Natural killer cell (primary cell): ENCODE data around the gene BCL11B. TPM values are rescaled to one million over a fixed set of nuclear protein-coding genes. Genes with fewer than 3 reads are reported as not detected.

Experiments
- ATAC-seq, 3 donors: fragments of 150-1000 bp in 2 of 3; fragments of 200-7000 bp in 1 of 3; cut with Tn5 transposase; 1 replicate in 1 of 3; 2 replicates in 2 of 3; pipeline ENCODE4 v1.10.0; 2021; ENCODE audit warnings: mild to moderate bottlenecking in 2 of 3, moderate library complexity in 2 of 3
- DNase-seq, 2 donors: peaks; one replicate each; pipeline versions ENCODE4 v3.0.0 to v3.0.0-alpha.2; 2013 to 2021; ENCODE audit warnings: mixed read lengths in 1 of 2
- H3K27ac ChIP-seq: one replicate; pipeline ENCODE4 v1.5.1; 2013; ENCODE audit warnings: mild to moderate bottlenecking, low read length
- H3K27me3 ChIP-seq: one replicate; pipeline ENCODE4 v1.6.1; 2013; ENCODE audit warnings: low read length; ENCODE audit not compliant: control insufficient read depth, insufficient read depth
- H3K36me3 ChIP-seq: one replicate; pipeline ENCODE4 v1.6.1; 2013; ENCODE audit warnings: low read length; ENCODE audit not compliant: control insufficient read depth, insufficient read depth
- H3K4me1 ChIP-seq: one replicate; pipeline ENCODE4 v1.6.1; 2013; ENCODE audit warnings: low read length; ENCODE audit not compliant: control insufficient read depth, insufficient read depth
- H3K4me3 ChIP-seq: one replicate; pipeline ENCODE4 v1.5.1; 2013; ENCODE audit warnings: low read length
- H3K9me3 ChIP-seq: one replicate; pipeline ENCODE4 v1.6.1; 2013; ENCODE audit warnings: low read length; ENCODE audit not compliant: control insufficient read depth, insufficient read depth
- H3K27ac Mint-ChIP-seq, 2 donors: one replicate each; pipeline ENCODE4 v1.8.0; 2022; ENCODE audit warnings: mild to moderate bottlenecking in 2 of 2, mixed read lengths in 2 of 2, moderate library complexity in 1 of 2
- H3K27me3 Mint-ChIP-seq, 2 donors: one replicate each; pipeline ENCODE4 v1.8.0; 2022; ENCODE audit warnings: low read depth in 2 of 2, mixed read lengths in 2 of 2
- H3K36me3 Mint-ChIP-seq: one replicate; pipeline ENCODE4 v1.8.0; 2022; ENCODE audit warnings: mixed read lengths
- H3K4me1 Mint-ChIP-seq, 2 donors: one replicate each; pipeline ENCODE4 v1.8.0; 2022; ENCODE audit warnings: mixed read lengths in 2 of 2
- H3K4me3 Mint-ChIP-seq: one replicate; pipeline ENCODE4 v1.8.0; 2022; ENCODE audit warnings: mild to moderate bottlenecking, moderate library complexity, mixed read lengths
- H3K9me3 Mint-ChIP-seq, 2 donors: one replicate each; pipeline ENCODE4 v1.8.0; 2022; ENCODE audit warnings: mixed read lengths in 2 of 2
- WGBS: methylation state at CpG from one replicate; pipeline ENCODE4 v1.1.7; 2013; ENCODE audit warnings: missing lambda C conversion rate; ENCODE audit not compliant: insufficient coverage; 5-methylcytosine and 5-hydroxymethylcytosine counted together
- intact Hi-C: fragments of 100-400 bp; cut with micrococcal nuclease; formaldehyde crosslinking; loops from one replicate; pipeline ENCODE4 v1.14.2; 2022
- total RNA-seq, 4 donors: library from RNA; stranded (reverse); fragments of 120-200 nt in 1 of 4; gene quantifications; one replicate each; pipeline versions ENCODE4 v1.2.3 to v1.2.4, GENCODE V29; 2013 to 2022
- TF ChIP-seq, protein P1 (sequence below): fragments of 200-600 bp; IDR thresholded peaks from one replicate; pipeline ENCODE4 v1.8.0; 2022; ENCODE audit warnings: antibody characterized with exemption

BCL11B gene
- total RNA-seq, 3 donors from 2014 or later (not counting 1 experiment from before 2014, with no cell fraction given), result 43.5 to 61.5 (median 56.2) TPM

DNA sequence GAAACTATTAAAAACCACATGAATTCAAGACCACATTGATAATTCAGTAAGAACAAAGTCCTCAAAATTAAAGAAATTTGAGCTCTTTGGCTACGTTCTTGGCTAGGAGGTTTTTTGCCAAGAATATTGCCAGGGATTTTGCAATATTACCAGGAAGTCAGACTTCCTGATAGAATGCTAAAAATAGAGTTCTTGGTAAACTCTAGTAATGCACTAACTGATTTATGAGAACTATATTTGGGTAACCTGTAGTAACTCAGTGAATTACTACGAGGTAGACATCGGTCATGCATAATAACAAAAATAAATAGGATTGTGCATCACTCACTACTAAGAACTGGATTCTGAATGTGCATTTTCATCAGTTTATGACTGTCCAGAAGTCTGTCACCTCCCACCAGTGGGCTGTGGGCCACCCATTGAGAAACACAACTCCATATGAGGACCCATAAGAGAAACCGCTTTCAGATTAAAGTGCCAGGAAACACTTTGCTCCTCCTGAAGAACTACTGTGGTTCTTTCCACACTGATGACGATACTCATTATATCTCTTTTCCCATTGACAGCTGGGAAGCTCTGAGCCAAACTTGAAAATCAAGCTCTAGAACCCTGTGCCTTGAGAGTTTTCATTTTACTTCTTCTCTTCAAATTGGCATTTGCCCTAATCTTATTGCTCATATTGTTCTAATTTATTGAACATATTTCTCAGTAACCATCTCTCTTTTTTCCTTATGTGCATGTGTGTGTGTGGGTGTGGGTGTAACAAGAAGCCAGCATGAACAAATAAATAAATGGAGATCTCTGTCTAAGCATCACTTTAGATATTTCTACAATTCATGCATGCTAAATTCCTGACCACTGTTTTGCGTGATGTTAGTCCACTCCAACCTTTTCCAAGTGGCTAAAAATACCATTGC, 116.6 kb downstream of the BCL11B start:
- peaks cover 3% of the 10 kb centered on the region for H3K27me3 ChIP-seq
- H3K4me1 Mint-ChIP-seq, result peaks cover 6 to 7% of the 10 kb centered on the region in 2 donors
- H3K4me1 ChIP-seq, result no peaks in the 10 kb centered on the region
- H3K36me3 ChIP-seq, result no peaks in the 10 kb centered on the region
- DNase-seq, result no peak
- H3K4me3 Mint-ChIP-seq, result no peak overlapping the region
- no peak overlapping the region for H3K4me3 ChIP-seq
- intact Hi-C loops, result no loop called here
- peaks cover 4 to 5% of the 10 kb centered on the region in 2 donors for H3K27me3 Mint-ChIP-seq
- H3K9me3 ChIP-seq, result no peaks in the 10 kb centered on the region
- no peak overlapping the region for H3K27ac Mint-ChIP-seq
- TF ChIP-seq, protein P1, sequence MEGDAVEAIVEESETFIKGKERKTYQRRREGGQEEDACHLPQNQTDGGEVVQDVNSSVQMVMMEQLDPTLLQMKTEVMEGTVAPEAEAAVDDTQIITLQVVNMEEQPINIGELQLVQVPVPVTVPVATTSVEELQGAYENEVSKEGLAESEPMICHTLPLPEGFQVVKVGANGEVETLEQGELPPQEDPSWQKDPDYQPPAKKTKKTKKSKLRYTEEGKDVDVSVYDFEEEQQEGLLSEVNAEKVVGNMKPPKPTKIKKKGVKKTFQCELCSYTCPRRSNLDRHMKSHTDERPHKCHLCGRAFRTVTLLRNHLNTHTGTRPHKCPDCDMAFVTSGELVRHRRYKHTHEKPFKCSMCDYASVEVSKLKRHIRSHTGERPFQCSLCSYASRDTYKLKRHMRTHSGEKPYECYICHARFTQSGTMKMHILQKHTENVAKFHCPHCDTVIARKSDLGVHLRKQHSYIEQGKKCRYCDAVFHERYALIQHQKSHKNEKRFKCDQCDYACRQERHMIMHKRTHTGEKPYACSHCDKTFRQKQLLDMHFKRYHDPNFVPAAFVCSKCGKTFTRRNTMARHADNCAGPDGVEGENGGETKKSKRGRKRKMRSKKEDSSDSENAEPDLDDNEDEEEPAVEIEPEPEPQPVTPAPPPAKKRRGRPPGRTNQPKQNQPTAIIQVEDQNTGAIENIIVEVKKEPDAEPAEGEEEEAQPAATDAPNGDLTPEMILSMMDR, result no peak
- no peaks in the 10 kb centered on the region for H3K9me3 Mint-ChIP-seq
- H3K36me3 Mint-ChIP-seq, result no peaks in the 10 kb centered on the region
- no peak for ATAC-seq
- no peak overlapping the region for H3K27ac ChIP-seq
- WGBS, result 47% methylated on average over 6 of the region's 6 CpGs

GRCh38 chr14:99150236-99150635, 121.8 kb downstream of the BCL11B start:
- Mint-ChIP-seq H3K36me3 (no peaks in the 10 kb centered on the region), H3K9me3 (no peaks in the 10 kb centered on the region), H3K27me3 (peaks cover 6 to 12% of the 10 kb centered on the region in 2 donors), H3K4me3 (no peak overlapping the region), H3K4me1 (no peaks in the 10 kb centered on the region), H3K27ac (no peak overlapping the region)
- H3K36me3 ChIP-seq, result no peaks in the 10 kb centered on the region
- no peak overlapping the region for H3K4me3 ChIP-seq
- ATAC-seq (no peak), DNase-seq (no peak)
- peaks cover 3% of the 10 kb centered on the region for H3K27me3 ChIP-seq
- no peaks in the 10 kb centered on the region for H3K4me1 ChIP-seq
- no peaks in the 10 kb centered on the region for H3K9me3 ChIP-seq
- intact Hi-C loops, result no loop called here
- 88% methylated on average over 2 of the region's 2 CpGs for WGBS
- TF ChIP-seq, protein P1, result no peak
- H3K27ac ChIP-seq, result no peak overlapping the region

DNA sequence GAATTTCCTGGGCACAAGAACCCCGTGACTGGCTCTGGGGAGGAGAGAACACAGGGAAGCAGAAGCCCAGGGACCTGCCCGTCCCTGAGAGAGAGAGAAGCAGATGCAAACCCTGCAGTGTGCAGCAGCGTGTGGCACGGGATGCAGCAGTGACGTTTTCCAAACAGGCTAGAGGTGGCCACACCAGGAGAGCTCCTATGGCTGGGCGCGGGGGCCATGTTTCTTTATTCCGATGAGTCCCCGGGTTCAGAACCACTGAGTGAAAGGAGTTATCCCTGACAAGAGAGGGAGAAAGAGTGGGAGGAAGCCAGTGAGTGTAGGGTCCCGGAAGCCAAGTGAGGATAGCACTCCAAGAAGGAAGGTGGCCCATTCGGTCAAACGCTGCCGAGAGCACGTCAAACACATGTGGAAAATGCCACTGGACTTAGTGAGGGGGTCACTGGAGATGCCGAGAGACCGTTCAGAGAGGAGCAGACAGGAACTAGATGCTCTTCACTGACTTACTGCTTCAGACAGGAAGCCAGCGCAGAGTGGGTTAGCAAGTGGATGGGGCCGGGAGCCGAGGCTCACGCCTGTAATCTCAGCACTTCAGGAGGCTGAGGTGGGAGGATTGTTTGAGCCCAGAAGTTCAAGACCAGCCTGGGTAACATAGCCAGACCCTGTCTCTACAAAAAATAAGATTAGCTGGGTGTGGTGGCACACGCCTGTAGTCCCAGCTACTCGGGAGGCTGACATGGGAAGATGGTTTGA, 123.0 kb downstream of the BCL11B start:
- Histone ChIP-seq H3K4me1 (no peaks in the 10 kb centered on the region), H3K27ac (no peak overlapping the region), H3K27me3 (peaks cover 3% of the 10 kb centered on the region), H3K9me3 (no peaks in the 10 kb centered on the region), H3K36me3 (no peaks in the 10 kb centered on the region), H3K4me3 (no peak overlapping the region)
- Mint-ChIP-seq H3K36me3 (no peaks in the 10 kb centered on the region), H3K9me3 (no peaks in the 10 kb centered on the region), H3K4me3 (no peak overlapping the region), H3K27ac (no peak overlapping the region), H3K4me1 (no peaks in the 10 kb centered on the region), H3K27me3 (peaks cover 6 to 12% of the 10 kb centered on the region in 2 donors)
- DNase-seq, result no peak
- intact Hi-C loops, result no loop called here
- WGBS, result 81% methylated on average over 22 of the region's 22 CpGs
- TF ChIP-seq, protein P1, result no peak
- no peak for ATAC-seq
